BLaER1 treated with 17β-estradiol and CSF1 and Interleukin-3, amounts not matched to agents 10 nM and 100 nM (cell line): ENCODE measurements around the gene ISYNA1.

Experiments used
- H3K27ac ChIP-seq, 11 experiments: shearing (Covaris generic); formaldehyde crosslinking; 2 replicates each; pipeline ENCODE4 v1.8.1; 2022
- H3K27me3 ChIP-seq, 11 experiments: shearing (Covaris generic); formaldehyde crosslinking; 2 replicates each; pipeline ENCODE4 v1.8.1; 2022
- H3K36me3 ChIP-seq, 11 experiments: shearing (Covaris generic); formaldehyde crosslinking; 2 replicates each; pipeline ENCODE4 v1.8.1; 2022
- H3K4me1 ChIP-seq, 10 experiments: shearing (Covaris generic); formaldehyde crosslinking; 2 replicates each; pipeline ENCODE4 v1.8.1; 2022
- H3K4me2 ChIP-seq, 11 experiments: shearing (Covaris generic); formaldehyde crosslinking; 2 replicates each; pipeline ENCODE4 v1.8.1; 2022
- H3K4me3 ChIP-seq, 10 experiments: shearing (Covaris generic); formaldehyde crosslinking; 2 replicates each; pipeline ENCODE4 v1.8.1; 2022
- H3K9ac ChIP-seq, 11 experiments: shearing (Covaris generic); formaldehyde crosslinking; 2 replicates each; pipeline ENCODE4 v1.8.1; 2022
- H3K9me3 ChIP-seq, 11 experiments: shearing (Covaris generic); formaldehyde crosslinking; replicated peaks in 1 of 11; 2 replicates each; pipeline ENCODE4 v1.8.1; 2022
- H4K20me1 ChIP-seq, 11 experiments: shearing (Covaris generic); formaldehyde crosslinking; 2 replicates each; pipeline ENCODE4 v1.8.1; 2022
- Cebpa-rat ChIP-seq, 11 experiments: shearing (Covaris generic); IDR thresholded peaks; 2 replicates each; pipeline ENCODE4 v1.8.1; 2022

ISYNA1 gene

DNA sequence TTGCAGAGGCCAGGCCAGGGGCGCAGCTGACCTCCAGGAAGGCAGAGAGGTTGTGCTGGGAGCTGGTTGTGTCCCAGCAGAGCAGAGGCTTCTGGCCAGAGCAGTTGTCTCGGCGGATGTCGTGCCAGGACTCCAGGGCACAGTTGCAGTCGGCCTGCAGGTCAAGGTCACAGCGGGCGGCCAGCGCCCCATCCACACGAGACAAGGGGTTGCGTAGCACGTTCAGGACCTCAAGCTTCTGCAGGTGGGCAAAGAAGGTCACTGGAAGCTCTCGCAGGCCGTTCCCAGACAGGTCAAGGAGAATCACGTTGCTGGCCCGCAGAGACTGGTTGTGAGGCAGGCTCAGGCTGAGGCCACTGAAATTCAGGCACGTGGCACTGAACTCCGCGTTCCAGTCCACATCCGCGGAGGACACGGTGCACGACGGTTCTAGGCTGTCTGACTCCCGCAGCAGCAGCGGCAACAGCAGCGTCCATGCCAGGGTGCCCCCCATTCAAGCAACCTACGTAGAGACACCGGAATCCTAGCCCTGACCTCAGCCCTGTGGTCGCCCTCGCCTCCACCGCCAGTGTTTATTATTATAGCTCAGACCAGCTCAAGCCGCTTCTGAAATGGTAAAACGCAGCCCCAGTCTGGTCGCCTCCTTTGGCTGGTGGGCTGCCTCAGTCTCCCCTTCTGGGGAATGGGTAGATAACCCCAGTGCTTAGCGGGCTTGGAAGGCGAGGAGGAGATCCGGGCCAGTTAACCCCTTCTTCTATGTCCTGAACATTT is 41.3 kb downstream of the ISYNA1 start:
- Histone ChIP-seq H4K20me1 (peaks cover 0 to 37% (median 0%) of the 10 kb centered on the region in 11 experiments; a peak in 4 of 22 replicates), H3K27me3 (peaks cover 0 to 21% (median 0%) of the 10 kb centered on the region in 11 experiments; a peak in 5 of 22 replicates), H3K9ac (peak overlapping the region in 4 of 11 experiments; percentile 10 to 86 (median 80); a peak in 7 of 22 replicates), H3K4me1 (peaks cover 19 to 100% (median 51%) of the 10 kb centered on the region in 10 experiments; a peak in 19 of 20 replicates), H3K36me3 (peaks cover 0 to 51% (median 0%) of the 10 kb centered on the region in 11 experiments; a peak in 6 of 22 replicates), H3K4me3 (peak overlapping the region in 5 of 10 experiments; percentile 31 to 97 (median 76); a peak in 10 of 20 replicates), H3K4me2 (peak overlapping the region; percentile 27 to 99 (median 74); a peak in 21 of 22 replicates), H3K27ac (peak overlapping the region in 4 of 11 experiments; percentile 6 to 85 (median 84); a peak in 5 of 22 replicates), H3K9me3 (no peaks in the 10 kb centered on the region)
- no peak for TF ChIP-seq Cebpa-rat (IDR thresholded peaks at IDR 0.05)

DNA sequence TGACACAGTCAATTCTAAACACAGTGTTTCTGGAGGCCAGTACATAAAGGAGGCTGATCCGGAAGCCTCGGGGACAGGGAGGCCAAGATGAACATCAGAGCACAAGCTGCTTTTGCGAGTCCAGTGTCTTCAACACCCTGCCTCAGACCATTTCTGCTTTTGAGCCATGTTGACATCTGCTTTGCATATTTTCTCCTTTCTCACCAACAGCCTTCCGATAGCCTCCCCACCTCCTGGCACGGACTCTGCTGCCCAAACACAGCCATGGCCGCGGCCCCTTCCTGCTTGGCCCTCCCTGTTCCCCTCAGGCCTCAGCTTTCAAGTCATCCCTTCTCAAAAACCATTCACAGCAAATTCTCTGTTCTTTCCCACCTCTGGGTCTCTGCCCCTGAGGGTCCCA is 44.1 kb downstream of the ISYNA1 start:
- Histone ChIP-seq H3K9ac (peak overlapping the region in 4 of 11 experiments; percentile 27 to 86 (median 80); a peak in 8 of 22 replicates), H3K9me3 (no peaks in the 10 kb centered on the region), H3K4me1 (peaks cover 16 to 100% (median 43%) of the 10 kb centered on the region in 10 experiments; a peak in 19 of 20 replicates), H4K20me1 (peaks cover 0 to 65% (median 0%) of the 10 kb centered on the region in 11 experiments; a peak in 5 of 22 replicates), H3K4me2 (peak overlapping the region in 6 of 11 experiments; percentile 1 to 99 (median 90); a peak in 10 of 22 replicates), H3K4me3 (peak overlapping the region in 3 of 10 experiments; percentile 76 to 97 (median 81); a peak in 6 of 20 replicates), H3K36me3 (peaks cover 0 to 79% (median 0%) of the 10 kb centered on the region in 11 experiments; a peak in 6 of 22 replicates), H3K27me3 (peaks cover 0 to 40% (median 11%) of the 10 kb centered on the region in 11 experiments; a peak in 15 of 22 replicates), H3K27ac (peak overlapping the region in 4 of 11 experiments; percentile 56 to 85 (median 83); a peak in 8 of 22 replicates)
- TF ChIP-seq Cebpa-rat (IDR thresholded peaks at IDR 0.05): no peak

DNA sequence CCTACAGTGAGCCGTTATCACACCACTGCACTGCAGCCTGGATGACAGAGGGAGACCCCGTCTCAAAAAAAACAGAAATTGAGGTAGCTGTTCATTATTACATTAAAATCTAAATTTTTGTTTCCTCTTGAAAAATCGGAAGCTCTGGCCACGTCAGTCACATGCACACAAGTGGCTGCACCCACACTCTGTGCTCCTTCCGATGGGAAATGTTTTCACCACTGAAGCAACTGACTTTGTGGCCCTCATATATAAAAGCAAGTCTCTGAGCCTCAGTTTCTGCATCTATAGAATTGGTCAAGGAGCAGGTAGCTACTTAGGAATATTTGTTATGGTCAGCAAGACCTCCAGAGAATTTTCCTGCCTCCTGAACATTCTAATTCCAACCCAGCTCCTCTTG is 45.0 kb downstream of the ISYNA1 start:
- peaks cover 22 to 100% (median 45%) of the 10 kb centered on the region in 10 experiments for H3K4me1 ChIP-seq
- no peaks in the 10 kb centered on the region for H3K9me3 ChIP-seq
- H3K27ac ChIP-seq: peak overlapping the region in 6 of 11 experiments; percentile 40 to 85 (median 74); a peak in 12 of 22 replicates
- H3K36me3 ChIP-seq: peaks cover 0 to 88% (median 0%) of the 10 kb centered on the region in 11 experiments; a peak in 6 of 22 replicates
- H4K20me1 ChIP-seq: peaks cover 0 to 68% (median 0%) of the 10 kb centered on the region in 11 experiments; a peak in 5 of 22 replicates
- peak overlapping the region; percentile 15 to 99 (median 66); a peak in 21 of 22 replicates for H3K4me2 ChIP-seq
- no peak for TF ChIP-seq Cebpa-rat (IDR thresholded peaks at IDR 0.05)
- peaks cover 0 to 48% (median 20%) of the 10 kb centered on the region in 11 experiments; a peak in 17 of 22 replicates for H3K27me3 ChIP-seq
- peak overlapping the region in 4 of 10 experiments; percentile 21 to 97 (median 78); a peak in 6 of 20 replicates for H3K4me3 ChIP-seq
- peak overlapping the region in 5 of 11 experiments; percentile 10 to 86 (median 77); a peak in 10 of 22 replicates for H3K9ac ChIP-seq

DNA sequence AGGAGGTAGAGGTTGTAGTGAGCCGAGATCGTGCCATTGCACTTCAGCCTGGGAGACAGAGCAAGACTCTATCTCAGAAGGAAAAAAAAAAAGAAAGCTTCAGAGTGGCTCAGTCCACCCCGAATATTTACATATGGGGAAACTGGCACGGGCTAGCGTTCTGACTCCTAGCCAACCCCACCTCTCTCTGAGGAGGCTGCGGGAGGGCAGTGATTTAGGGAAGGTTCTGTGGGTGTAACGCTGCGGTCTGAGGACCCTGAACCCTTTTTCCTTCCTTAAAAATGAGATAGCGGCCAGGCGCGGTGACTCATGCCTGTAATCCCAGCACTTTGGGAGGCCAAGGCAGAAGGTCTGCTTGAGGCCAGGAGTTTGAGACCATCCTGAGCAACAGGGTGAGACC is 45.5 kb downstream of the ISYNA1 start:
- H3K4me3 ChIP-seq: peak overlapping the region in 4 of 10 experiments; percentile 25 to 97 (median 78); a peak in 7 of 20 replicates
- peaks cover 23 to 100% (median 46%) of the 10 kb centered on the region in 10 experiments for H3K4me1 ChIP-seq
- peak overlapping the region in 6 of 11 experiments; percentile 40 to 85 (median 74); a peak in 12 of 22 replicates for H3K27ac ChIP-seq
- peak overlapping the region in 6 of 11 experiments; percentile 10 to 86 (median 66); a peak in 10 of 22 replicates for H3K9ac ChIP-seq
- peaks cover 0 to 68% (median 0%) of the 10 kb centered on the region in 11 experiments; a peak in 5 of 22 replicates for H4K20me1 ChIP-seq
- peaks cover 0 to 50% (median 26%) of the 10 kb centered on the region in 11 experiments; a peak in 17 of 22 replicates for H3K27me3 ChIP-seq
- peak overlapping the region; percentile 15 to 99 (median 66) for H3K4me2 ChIP-seq
- H3K9me3 ChIP-seq: no peaks in the 10 kb centered on the region
- peaks cover 0 to 90% (median 0%) of the 10 kb centered on the region in 11 experiments; a peak in 6 of 22 replicates for H3K36me3 ChIP-seq
- no peak for TF ChIP-seq Cebpa-rat (IDR thresholded peaks at IDR 0.05)

DNA sequence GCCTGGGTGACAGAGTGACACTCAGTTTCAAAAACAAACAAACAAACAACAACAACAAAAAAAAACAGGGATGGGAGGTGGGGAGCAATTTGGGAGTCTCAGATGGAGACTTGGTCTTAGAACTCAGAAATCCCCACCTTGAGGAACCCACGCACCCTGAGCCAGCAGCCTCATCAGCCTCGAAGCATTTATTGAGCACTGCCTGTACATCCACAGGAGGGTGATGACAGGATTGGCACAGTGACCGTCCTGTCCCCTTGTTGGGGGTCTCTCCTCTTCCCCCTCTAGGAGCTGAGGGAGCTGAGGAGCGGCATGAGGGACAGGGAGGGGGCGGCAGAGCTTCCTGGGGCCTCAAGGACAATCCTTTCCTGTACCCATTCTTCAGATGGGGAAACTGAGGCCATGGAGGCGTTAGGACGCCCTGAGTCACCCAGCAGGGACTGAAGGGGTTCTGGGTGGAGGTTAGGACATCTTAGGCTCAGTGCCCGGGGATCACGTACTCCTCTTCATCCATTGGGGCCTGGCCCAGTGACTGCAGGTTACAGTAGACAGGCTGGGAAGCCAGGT is 46.3 kb downstream of the ISYNA1 start:
- Histone ChIP-seq H3K4me2 (peak overlapping the region in 8 of 11 experiments; percentile 56 to 99 (median 80); a peak in 15 of 22 replicates), H3K4me1 (peaks cover 27 to 100% (median 48%) of the 10 kb centered on the region in 10 experiments), H3K27ac (peak overlapping the region in 6 of 11 experiments; percentile 33 to 85 (median 54); a peak in 9 of 22 replicates), H3K36me3 (peaks cover 0 to 83% (median 0%) of the 10 kb centered on the region in 11 experiments; a peak in 6 of 22 replicates), H3K9me3 (no peaks in the 10 kb centered on the region), H3K9ac (peak overlapping the region in 5 of 11 experiments; percentile 15 to 86 (median 66); a peak in 8 of 22 replicates), H3K27me3 (peaks cover 0 to 52% (median 34%) of the 10 kb centered on the region in 11 experiments; a peak in 17 of 22 replicates), H3K4me3 (peak overlapping the region in 3 of 10 experiments; percentile 32 to 97 (median 81); a peak in 6 of 20 replicates), H4K20me1 (peaks cover 0 to 70% (median 0%) of the 10 kb centered on the region in 11 experiments; a peak in 5 of 22 replicates)
- no peak for TF ChIP-seq Cebpa-rat (IDR thresholded peaks at IDR 0.05)

DNA sequence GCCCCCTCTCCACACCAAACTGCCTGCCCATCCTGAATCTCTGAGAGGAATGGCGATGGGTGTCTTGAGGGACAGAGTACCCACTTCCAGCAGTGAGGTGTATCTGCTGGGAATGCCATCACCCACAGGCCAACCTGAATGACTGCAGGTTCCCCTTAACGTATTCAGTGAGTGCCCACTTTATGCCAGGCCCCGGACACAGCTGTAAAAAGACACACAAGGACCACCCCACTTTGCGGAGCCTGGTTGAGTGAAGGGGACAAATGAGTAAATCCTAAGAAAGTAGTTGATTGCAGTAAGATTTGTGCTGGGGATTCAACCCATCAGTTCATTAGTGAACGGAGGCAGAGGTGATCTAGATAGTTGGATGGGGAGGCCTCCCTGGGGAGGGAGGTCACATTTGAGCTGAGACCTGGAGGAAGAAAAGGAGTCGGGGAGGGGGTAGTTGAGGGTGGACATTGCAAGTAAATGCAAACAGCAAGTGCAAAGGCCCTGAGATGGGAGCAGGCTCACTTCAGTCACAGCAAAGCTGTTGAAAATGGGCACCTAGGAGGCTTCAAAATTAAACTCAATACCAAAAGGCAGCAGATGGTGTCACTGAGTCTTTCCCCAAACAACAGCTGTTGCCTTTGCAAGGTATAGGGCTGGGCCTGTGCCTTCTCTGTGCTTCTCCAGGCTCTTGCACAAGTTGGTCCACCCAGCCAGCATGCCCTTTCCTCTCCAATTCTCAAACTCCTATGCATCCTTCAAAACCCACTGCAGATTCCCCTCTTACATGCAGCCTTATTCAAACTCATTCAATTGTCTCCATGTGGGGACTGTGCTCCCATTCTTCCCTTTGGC is 47.6 kb downstream of the ISYNA1 start:
- Histone ChIP-seq H3K27ac (no peak overlapping the region), H3K9me3 (no peaks in the 10 kb centered on the region), H4K20me1 (peaks cover 0 to 58% (median 0%) of the 10 kb centered on the region in 11 experiments; a peak in 4 of 22 replicates), H3K36me3 (peaks cover 0 to 70% (median 0%) of the 10 kb centered on the region in 11 experiments; a peak in 6 of 22 replicates), H3K4me2 (peak overlapping the region in 3 of 11 experiments; percentile 95 to 99 (median 99); a peak in 6 of 22 replicates), H3K4me3 (peak overlapping the region in 1 of 10 experiments; percentile 97; a peak in 3 of 20 replicates), H3K4me1 (peaks cover 27 to 100% (median 58%) of the 10 kb centered on the region in 10 experiments), H3K27me3 (peaks cover 0 to 54% (median 35%) of the 10 kb centered on the region in 11 experiments; a peak in 17 of 22 replicates), H3K9ac (peak overlapping the region in 2 of 11 experiments; percentile 53 to 86; a peak in 3 of 22 replicates)
- TF ChIP-seq Cebpa-rat (IDR thresholded peaks at IDR 0.05): no peak

DNA sequence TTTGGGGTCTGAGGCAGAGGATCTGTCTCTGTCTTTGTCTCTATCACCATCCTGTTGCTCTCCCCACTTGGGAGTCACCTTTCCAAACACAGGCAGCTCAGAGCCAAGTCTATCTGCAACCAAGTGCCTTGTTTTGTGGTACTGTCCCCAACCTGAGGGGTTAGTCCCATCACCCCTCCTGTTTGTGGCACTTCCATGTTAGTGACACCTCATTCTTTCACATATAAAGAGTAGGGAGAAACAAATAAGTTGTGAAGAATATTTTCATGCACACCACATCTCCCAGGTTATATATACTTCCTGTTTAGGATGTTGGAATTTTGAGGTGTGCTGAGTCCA is 48.2 kb downstream of the ISYNA1 start:
- Histone ChIP-seq H3K27me3 (peaks cover 0 to 54% (median 35%) of the 10 kb centered on the region in 11 experiments; a peak in 17 of 22 replicates), H4K20me1 (peaks cover 0 to 57% (median 0%) of the 10 kb centered on the region in 11 experiments; a peak in 4 of 22 replicates), H3K36me3 (peaks cover 0 to 64% (median 0%) of the 10 kb centered on the region in 11 experiments; a peak in 6 of 22 replicates), H3K9ac (peak overlapping the region in 2 of 11 experiments; percentile 53 to 86; a peak in 4 of 22 replicates), H3K9me3 (no peaks in the 10 kb centered on the region), H3K4me1 (peaks cover 27 to 100% (median 61%) of the 10 kb centered on the region in 10 experiments), H3K27ac (no peak overlapping the region), H3K4me3 (no peak overlapping the region), H3K4me2 (peak overlapping the region in 3 of 11 experiments; percentile 95 to 99 (median 99); a peak in 6 of 22 replicates)
- TF ChIP-seq Cebpa-rat (IDR thresholded peaks at IDR 0.05): no peak
